AG09319 (cell line): ENCODE data around the gene CCDC112.
"Not testable (repeated sequence)": the region's sequence is repeated elsewhere in the genome, so short reads cannot be mapped to it uniquely, and the experiment has no call there.

Experiments used
- DNase-seq: peaks from one replicate; pipeline ENCODE4 v3.0.0-alpha.2; 2010; ENCODE audit warnings: low read depth; ENCODE audit errors: extremely low read depth
- TF ChIP-seq, protein P1 (sequence below): IDR thresholded peaks from 2 replicates; pipeline ENCODE4 v1.5.1; 2011; ENCODE audit warnings: low read depth, mild to moderate bottlenecking, inconsistent platforms, low read length, moderate library complexity

Gene CCDC112

DNA sequence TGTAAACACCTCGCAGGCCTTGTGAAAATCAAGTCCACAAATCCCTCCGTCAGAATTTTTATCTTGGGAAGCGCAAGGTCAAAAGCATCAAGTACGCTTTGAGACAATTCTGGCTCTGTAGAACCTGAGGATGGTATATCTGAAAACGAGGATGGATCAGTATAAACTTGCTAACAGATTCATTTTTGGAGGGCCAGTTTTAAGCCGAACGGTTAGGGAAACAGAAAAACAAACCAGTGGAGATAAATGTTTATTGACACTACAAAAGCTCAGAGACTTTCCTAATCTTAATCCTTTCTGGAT is 33.4 kb downstream of the CCDC112 start:
- DNase-seq, result no peak
- TF ChIP-seq, protein P1, sequence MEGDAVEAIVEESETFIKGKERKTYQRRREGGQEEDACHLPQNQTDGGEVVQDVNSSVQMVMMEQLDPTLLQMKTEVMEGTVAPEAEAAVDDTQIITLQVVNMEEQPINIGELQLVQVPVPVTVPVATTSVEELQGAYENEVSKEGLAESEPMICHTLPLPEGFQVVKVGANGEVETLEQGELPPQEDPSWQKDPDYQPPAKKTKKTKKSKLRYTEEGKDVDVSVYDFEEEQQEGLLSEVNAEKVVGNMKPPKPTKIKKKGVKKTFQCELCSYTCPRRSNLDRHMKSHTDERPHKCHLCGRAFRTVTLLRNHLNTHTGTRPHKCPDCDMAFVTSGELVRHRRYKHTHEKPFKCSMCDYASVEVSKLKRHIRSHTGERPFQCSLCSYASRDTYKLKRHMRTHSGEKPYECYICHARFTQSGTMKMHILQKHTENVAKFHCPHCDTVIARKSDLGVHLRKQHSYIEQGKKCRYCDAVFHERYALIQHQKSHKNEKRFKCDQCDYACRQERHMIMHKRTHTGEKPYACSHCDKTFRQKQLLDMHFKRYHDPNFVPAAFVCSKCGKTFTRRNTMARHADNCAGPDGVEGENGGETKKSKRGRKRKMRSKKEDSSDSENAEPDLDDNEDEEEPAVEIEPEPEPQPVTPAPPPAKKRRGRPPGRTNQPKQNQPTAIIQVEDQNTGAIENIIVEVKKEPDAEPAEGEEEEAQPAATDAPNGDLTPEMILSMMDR, result no peak

DNA sequence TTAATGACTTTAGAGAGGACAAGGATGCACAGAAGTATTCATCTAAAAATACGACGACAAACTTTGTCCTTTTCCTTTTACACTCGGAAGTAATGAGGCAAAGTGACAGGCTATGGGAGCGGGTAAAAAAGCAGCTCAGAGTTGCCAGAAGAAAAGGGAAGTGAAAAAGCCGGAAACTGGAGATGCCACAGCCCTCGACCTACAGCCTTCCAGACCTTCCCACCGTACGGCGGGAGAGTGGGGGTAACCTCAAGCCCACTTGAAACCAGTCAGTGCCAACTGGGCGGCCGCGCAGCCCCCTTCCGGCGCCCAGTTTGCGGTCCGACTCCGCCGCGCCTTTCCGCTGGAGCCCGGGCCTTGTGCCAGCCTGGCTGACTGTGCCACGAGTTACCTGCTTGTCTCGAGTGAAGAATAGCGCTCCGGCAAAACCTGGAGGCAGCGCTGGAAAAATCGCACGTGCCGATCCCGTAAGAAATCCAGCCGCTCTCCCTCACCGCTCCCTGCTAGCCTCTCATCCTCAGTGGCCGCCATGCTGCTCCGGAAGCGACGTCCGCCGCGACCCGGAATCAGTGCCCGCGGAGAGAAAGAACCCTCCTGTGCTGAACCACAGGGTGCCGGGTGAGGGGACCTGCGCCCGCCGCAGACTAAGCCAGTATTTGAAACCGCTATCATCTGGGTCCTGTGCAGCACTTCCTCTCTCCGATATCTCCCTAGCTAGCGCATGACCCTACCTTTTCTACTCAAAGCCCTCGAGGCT is 34.0 kb downstream of the CCDC112 start, which contains the start of gene PGGT1B:
Gene PGGT1B, minus strand, starts transcription at position 557 of the 757 bp plus-strand sequence. Its CDS starts 26 bp downstream, at position 531.
- no peak for DNase-seq
- TF ChIP-seq, protein P1, result no peak; the same call in 1 of the 2 replicates

DNA sequence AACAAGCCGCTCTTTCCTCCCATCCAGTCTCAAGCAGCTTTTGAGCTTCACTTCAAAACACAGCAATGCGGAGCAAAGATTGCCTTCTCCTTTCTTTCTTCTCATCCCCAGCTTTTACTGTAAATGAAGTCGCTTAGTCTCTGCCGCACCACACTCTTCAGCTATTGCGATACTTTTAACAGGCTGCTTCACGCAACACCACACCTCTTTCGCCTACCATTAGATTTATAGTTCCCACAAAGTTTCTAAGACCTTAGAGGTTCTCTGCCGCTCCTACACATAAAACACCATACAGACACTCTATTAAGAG is 34.5 kb downstream of the CCDC112 start:
- DNase-seq, result no peak
- TF ChIP-seq, protein P1, result no peak

DNA sequence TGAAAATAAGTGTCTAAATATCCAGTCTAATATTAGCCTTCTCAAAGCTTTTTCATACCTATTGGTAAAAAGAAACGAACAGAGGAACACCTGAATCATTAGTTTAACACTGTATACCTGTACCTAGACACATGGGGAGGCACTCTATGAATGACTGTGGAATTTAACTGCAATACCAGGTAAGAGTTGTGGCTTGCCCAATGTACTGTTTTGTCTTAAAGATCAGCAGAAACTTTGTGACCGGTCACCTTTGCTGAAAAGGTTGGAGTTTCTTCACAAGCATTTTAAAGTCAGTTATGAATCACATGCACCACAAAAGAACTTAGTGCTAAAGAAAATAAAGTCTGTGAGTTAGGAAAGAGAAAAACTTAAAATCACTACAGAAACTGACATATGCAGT is 36.2 kb downstream of the CCDC112 start:
- DNase-seq, result no peak
- TF ChIP-seq, protein P1, result no peak

DNA sequence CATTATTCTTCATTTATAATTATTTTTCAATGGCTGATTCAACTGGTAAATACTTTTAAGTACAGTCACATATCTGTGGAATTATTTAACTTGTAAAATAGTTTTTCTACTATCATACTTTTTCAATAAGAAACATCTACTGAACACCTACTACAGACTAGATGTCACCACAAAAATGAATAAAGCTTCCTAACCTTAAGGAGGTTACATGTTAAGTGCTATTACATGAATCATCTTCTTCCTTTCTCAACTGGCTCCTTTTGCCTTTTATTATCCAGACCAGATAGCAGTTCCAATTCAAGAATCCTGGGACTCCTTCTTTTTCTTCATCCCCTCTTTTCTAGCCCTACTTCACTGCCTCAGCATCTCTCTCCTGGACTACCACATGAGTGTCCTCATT is 38.5 kb downstream of the CCDC112 start:
- TF ChIP-seq, protein P1, result no peak
- DNase-seq, result no peak

DNA sequence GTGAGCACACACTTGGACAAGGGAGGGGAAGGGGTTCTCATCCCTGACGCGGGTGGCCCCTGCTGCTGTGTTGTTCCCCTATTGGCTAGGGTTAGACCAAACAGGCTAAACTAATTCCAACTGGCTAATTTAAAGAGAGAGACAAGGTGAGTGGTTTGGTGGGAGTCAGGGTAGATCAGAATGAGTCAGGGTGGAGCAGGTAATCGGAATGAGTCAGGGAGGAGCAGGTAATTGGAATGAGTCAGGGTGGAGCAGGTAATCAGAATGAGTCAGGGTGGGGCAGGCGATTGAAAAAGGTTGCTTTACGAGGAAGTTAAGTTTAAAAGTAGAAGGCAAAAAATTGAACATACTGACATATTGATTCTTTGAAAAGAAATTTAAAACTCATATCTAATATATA is 47.1 kb downstream of the CCDC112 start:
- DNase-seq, result not testable (repeated sequence)

DNA sequence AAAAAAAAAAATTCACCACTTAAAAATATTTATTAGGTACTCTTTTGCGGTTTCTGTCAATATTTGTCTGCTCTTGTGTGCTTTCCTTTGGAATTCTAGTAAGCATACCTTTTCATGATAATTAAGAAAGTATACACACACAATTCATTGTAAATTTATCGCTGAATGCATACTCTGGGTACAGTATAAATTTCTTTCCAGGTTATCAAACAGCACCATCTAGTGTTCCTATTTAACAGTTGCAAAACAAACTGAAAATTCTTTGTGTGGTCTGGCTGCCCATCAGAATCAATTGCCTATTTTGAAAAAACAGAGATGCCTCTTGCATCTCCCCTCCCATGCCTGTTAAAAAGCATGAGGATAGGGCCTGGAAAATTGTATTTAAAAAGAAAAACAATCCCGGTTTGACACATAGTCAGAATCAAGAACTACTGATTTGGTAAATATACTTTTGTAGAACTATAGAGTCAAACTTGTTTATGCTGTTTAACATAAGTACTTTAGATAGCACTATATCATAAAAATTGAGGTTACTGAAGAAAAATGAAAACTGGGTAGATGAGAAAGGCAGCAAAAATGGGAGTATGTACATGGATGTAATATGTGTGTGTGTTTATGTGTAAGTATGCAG is 50.0 kb downstream of the CCDC112 start:
- DNase-seq, result no peak
- TF ChIP-seq, protein P1, result peak; percentile 66

DNA sequence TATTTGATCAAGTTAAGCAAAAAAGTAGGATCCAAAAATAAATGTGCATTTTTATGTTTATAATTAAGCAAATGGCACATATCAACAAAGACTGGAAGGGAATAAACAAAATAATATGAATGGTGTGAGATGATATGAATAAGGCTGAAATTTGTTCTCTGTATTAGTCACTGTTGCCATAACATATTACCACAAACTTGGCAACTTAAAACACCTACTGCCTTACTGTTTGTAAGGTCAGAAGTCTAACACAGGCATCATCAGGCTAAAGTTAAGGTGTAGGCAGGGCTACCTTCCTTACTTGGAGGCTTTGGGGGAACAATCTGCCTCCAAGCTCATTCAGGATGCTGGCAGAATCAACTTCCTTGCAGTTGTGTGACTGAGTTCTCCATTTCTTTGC is 53.0 kb downstream of the CCDC112 start:
- no peak for DNase-seq
- TF ChIP-seq, protein P1, result no peak
